Astrocyte of the hippocampus (primary cell): ENCODE measurements around the gene KCNH6.

ENCODE experiments used
- DNase-seq: peaks from one replicate; pipeline ENCODE4 v3.0.0; 2011; ENCODE audit warnings: low read depth, low spot score

KCNH6 gene

GRCh38 chr17:63512896-63513644 is 10.1 kb upstream of the KCNH6 start:
- no peak for DNase-seq

- no peak for DNase-seq
Measured at GRCh38 chr17:63514477-63514876, 8.7 kb upstream of the KCNH6 start.

GRCh38 chr17:63514974-63515373 is 8.2 kb upstream of the KCNH6 start:
- no peak for DNase-seq

- no peak for DNase-seq
Measured at GRCh38 chr17:63515426-63515825, 7.7 kb upstream of the KCNH6 start.

- peak; percentile 62 for DNase-seq
Measured at GRCh38 chr17:63516910-63517824, 6.0 kb upstream of the KCNH6 start.

GRCh38 chr17:63517825-63518534 is 5.2 kb upstream of the KCNH6 start:
- DNase-seq, result no peak

GRCh38 chr17:63519116-63519881 is 3.9 kb upstream of the KCNH6 start:
- DNase-seq, result no peak

- DNase-seq, result no peak
Measured at GRCh38 chr17:63519972-63520882, 2.9 kb upstream of the KCNH6 start.

- DNase-seq, result no peak
Measured at GRCh38 chr17:63524051-63524450, 893 bp downstream of the KCNH6 start.

GRCh38 chr17:63525190-63525946 is 2.2 kb downstream of the KCNH6 start:
- DNase-seq, result no peak

- no peak for DNase-seq
Measured at GRCh38 chr17:63526861-63527260, 3.7 kb downstream of the KCNH6 start.

- no peak for DNase-seq
Measured at GRCh38 chr17:63528183-63528582, 5.0 kb downstream of the KCNH6 start.

- DNase-seq, result no peak
Measured at GRCh38 chr17:63529711-63530556, 6.8 kb downstream of the KCNH6 start.

- DNase-seq, result no peak
Measured at GRCh38 chr17:63530557-63531021, 7.4 kb downstream of the KCNH6 start.

- DNase-seq, result no peak
Measured at GRCh38 chr17:63531022-63531965, 8.1 kb downstream of the KCNH6 start.

GRCh38 chr17:63533433-63534077 is 10.4 kb downstream of the KCNH6 start:
- no peak for DNase-seq

- no peak for DNase-seq
Measured at GRCh38 chr17:63534078-63534570, 11.0 kb downstream of the KCNH6 start.
